Stomach (tissue), 9 donors: ENCODE measurements around the gene MBD6. TPM values are rescaled to one million over a fixed set of nuclear protein-coding genes. Genes with fewer than 3 reads are reported as not detected.
"Not testable (repeated sequence)": the region's sequence is repeated elsewhere in the genome, so short reads cannot be mapped to it uniquely, and the experiment has no call there.

Experiments used
- DNase-seq, 2 donors: peaks; one replicate each; pipeline versions ENCODE4 v3.0.0 to v3.0.0-alpha.2; 2013 to 2019
- H3K27ac ChIP-seq, 5 donors: fragments of 200-600 bp in 4 of 5; sonication (generic) in 4 of 5; one replicate each; pipeline ENCODE4 v1.5.1; 2013 to 2019; ENCODE audit warnings: mild to moderate bottlenecking in 1 of 5, moderate library complexity in 1 of 5
- H3K27me3 ChIP-seq, 3 donors: fragments of 200-600 bp; sonication (generic); one replicate each; pipeline ENCODE4 v1.5.1; 2017 to 2019; ENCODE audit warnings: mixed run types in 1 of 3
- H3K36me3 ChIP-seq, 4 donors: fragments of 200-600 bp; sonication (generic); 1 replicate in 3 of 4; 2 replicates in 1 of 4; pipeline ENCODE4 v1.5.1; 2016 to 2019
- H3K4me1 ChIP-seq, 4 donors: fragments of 200-600 bp; sonication (generic); one replicate each; pipeline ENCODE4 v1.5.1; 2016 to 2019
- H3K4me3 ChIP-seq, 4 donors: fragments of 200-600 bp; sonication (generic) in 3 of 4; one replicate each; pipeline ENCODE4 v1.5.1; 2016 to 2019; ENCODE audit warnings: mild to moderate bottlenecking in 1 of 4
- H3K9me3 ChIP-seq, 4 donors: fragments of 200-600 bp; sonication (generic); one replicate each; pipeline ENCODE4 v1.5.1; 2016 to 2019
- EP300 ChIP-seq: sonication (generic); formaldehyde crosslinking; IDR thresholded peaks from one replicate; pipeline ENCODE4 v1.6.1; 2017; ENCODE audit warnings: antibody characterized with exemption
- POLR2A ChIP-seq, 4 donors: fragments of 450-650 bp; IDR thresholded peaks; one replicate each; pipeline ENCODE4 v1.6.1; 2016; ENCODE audit warnings: antibody characterized with exemption in 4 of 4, control low read depth in 2 of 4, mild to moderate bottlenecking in 1 of 4, moderate library complexity in 1 of 4
- POLR2AphosphoS5 ChIP-seq, 3 donors: sonication (generic); formaldehyde crosslinking; IDR thresholded peaks; one replicate each; pipeline ENCODE4 v1.6.1; 2016; ENCODE audit warnings: antibody characterized with exemption in 3 of 3
- WGBS, 5 donors: extraction: QIAGEN DNeasy Blood & Tissue Kit in 3 of 5; methylation state at CpG; one replicate each; pipeline versions ENCODE4 v1.1.5 to v1.1.7; 2013 to 2018; 5-methylcytosine and 5-hydroxymethylcytosine counted together
- intact Hi-C: fragments of 100-400 bp; cut with DNase I; formaldehyde crosslinking; loops from one replicate; pipeline ENCODE4 v1.15.1; 2023; ENCODE audit warnings: low total_unique reads
- polyA plus RNA-seq, 3 donors: library from polyadenylated mRNA; stranded (reverse); fragments of 200-250 nt; gene quantifications; one replicate each; pipeline ENCODE4 v1.2.3, GENCODE V29; 2013
- total RNA-seq, 5 donors: library from RNA; depleted of rRNA; stranded (reverse); fragments of >200 nt; gene quantifications; one replicate each; pipeline versions ENCODE4 v1.1.0 to v1.2.3, GENCODE V29; 2014 to 2016
- TF ChIP-seq, protein P1 (sequence below), 7 experiments: fragments of 450-650 bp in 4 of 7; fragments of 200-600 bp in 3 of 7; sonication (generic) in 3 of 7; IDR thresholded peaks; one replicate each; pipeline ENCODE4 v1.5.1; 2016 to 2019; ENCODE audit warnings: antibody characterized with exemption in 7 of 7, control low read depth in 2 of 7, mild to moderate bottlenecking in 1 of 7
- donor health status: healthy with polysubstance abuse.
- donor health status: Bipolar disorder and iron deficiency.
- donor health status: healthy.

Gene MBD6
- total and polyA plus RNA-seq, 8 donors: 4.8 to 129 (median 29.8) TPM

- H3K27me3 ChIP-seq: no peaks in the 10 kb centered on the region
- peaks cover 36 to 72% (median 58%) of the 10 kb centered on the region in 4 donors for H3K4me1 ChIP-seq
- WGBS, 5 donors: 21 to 87% (median 61%) methylated on average over 1 of the region's 1 CpG
- H3K9me3 ChIP-seq: no peaks in the 10 kb centered on the region
- H3K36me3 ChIP-seq: peaks cover 56 to 61% (median 59%) of the 10 kb centered on the region in 4 donors
- peak overlapping the region in 4 of 5 donors; percentile 98 to 99 (median 99) for H3K27ac ChIP-seq
- intact Hi-C loops: no loop called here
- DNase-seq: no peak
- H3K4me3 ChIP-seq: peak overlapping the region in 2 of 4 donors; percentile 85 to 86
- peak in 1 of 3 donors; percentile 6 for TF ChIP-seq POLR2AphosphoS5 (IDR thresholded peaks at IDR 0.05)
- no peak for TF ChIP-seq EP300
Measured at GRCh38 chr12:57517187-57517586, 5.4 kb upstream of the MBD6 start.

- Histone ChIP-seq H3K4me1 (peaks cover 37 to 74% (median 59%) of the 10 kb centered on the region in 4 donors), H3K27ac (peak overlapping the region; percentile 14 to 99 (median 99)), H3K36me3 (peaks cover 51 to 56% (median 54%) of the 10 kb centered on the region in 4 donors), H3K4me3 (peak overlapping the region in 3 of 4 donors; percentile 72 to 86 (median 85))
- intact Hi-C loops, DNase-seq, H3K9me3 ChIP-seq, H3K27me3 ChIP-seq: not testable (repeated sequence)
- WGBS, 5 donors: 78 to 90% (median 85%) methylated on average over 10 of the region's 10 CpGs
Measured at GRCh38 chr12:57517718-57518117, 4.9 kb upstream of the MBD6 start.

DNA sequence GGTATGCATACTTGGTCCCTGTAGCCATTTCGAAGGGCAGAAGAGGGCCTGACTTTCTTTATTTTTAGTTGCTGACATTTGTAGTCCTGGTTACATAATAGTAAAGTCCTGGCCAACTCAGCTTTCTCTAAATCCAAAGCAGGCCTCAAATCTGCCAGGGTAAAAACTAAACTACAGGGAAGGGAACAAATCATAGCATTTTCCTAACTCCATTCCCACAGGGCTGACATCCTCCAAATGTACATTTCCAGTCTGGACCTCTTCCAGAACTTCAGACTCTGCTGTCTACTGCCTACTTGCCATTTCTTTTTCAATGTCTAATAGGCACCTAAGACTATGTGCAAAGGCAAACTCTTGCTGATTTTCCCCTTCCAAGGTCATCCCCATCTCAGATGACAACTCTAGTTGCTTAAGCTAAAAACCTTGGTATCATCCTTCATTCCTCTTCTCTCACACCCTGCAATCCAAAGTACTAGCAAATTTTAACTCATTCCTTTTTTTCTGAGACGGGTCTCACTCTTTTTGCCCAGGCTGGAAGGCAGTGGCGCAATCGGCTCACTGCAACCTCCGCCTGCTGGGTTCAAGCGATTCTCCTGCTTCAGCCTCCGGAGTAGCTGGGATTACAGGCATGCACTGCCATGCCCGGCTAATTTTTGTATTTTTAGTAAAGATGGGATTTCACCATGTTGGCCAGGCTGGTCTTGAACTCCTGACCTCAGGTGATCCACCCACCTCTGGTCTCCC, 4.3 kb upstream of the MBD6 start:
- no peak for TF ChIP-seq POLR2AphosphoS5 (IDR thresholded peaks at IDR 0.05)
- no peak for TF ChIP-seq POLR2A (IDR thresholded peaks at IDR 0.05)
- TF ChIP-seq, protein P1, sequence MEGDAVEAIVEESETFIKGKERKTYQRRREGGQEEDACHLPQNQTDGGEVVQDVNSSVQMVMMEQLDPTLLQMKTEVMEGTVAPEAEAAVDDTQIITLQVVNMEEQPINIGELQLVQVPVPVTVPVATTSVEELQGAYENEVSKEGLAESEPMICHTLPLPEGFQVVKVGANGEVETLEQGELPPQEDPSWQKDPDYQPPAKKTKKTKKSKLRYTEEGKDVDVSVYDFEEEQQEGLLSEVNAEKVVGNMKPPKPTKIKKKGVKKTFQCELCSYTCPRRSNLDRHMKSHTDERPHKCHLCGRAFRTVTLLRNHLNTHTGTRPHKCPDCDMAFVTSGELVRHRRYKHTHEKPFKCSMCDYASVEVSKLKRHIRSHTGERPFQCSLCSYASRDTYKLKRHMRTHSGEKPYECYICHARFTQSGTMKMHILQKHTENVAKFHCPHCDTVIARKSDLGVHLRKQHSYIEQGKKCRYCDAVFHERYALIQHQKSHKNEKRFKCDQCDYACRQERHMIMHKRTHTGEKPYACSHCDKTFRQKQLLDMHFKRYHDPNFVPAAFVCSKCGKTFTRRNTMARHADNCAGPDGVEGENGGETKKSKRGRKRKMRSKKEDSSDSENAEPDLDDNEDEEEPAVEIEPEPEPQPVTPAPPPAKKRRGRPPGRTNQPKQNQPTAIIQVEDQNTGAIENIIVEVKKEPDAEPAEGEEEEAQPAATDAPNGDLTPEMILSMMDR (IDR thresholded peaks at IDR 0.05): no peak
- no peak for TF ChIP-seq EP300
- intact Hi-C loops: no loop called here
- H3K27ac ChIP-seq: peak overlapping the region; percentile 22 to 99 (median 99)

GRCh38 chr12:57518920-57519795, 3.5 kb upstream of the MBD6 start:
- 20 to 27% (median 24%) methylated on average over 7 of the region's 7 CpGs for WGBS, 5 donors
- Histone ChIP-seq H3K9me3 (no peaks in the 10 kb centered on the region), H3K27me3 (no peaks in the 10 kb centered on the region), H3K4me1 (peaks cover 46 to 84% (median 69%) of the 10 kb centered on the region in 4 donors), H3K36me3 (peaks cover 38 to 42% (median 40%) of the 10 kb centered on the region in 4 donors), H3K27ac (peak overlapping the region; percentile 98 to 99 (median 99)), H3K4me3 (peak overlapping the region; percentile 72 to 86 (median 80))
- intact Hi-C loops: no loop called here
- peak; percentile 43 to 67 for DNase-seq
- TF ChIP-seq EP300: no peak
- TF ChIP-seq POLR2AphosphoS5 (IDR thresholded peaks at IDR 0.05): no peak
- no peak for TF ChIP-seq POLR2A (IDR thresholded peaks at IDR 0.05)
- TF ChIP-seq, protein P1 (IDR thresholded peaks at IDR 0.05): no peak

More for the DNA sequence above, 4.3 kb upstream of the MBD6 start:
- Histone ChIP-seq H3K27me3 (no peaks in the 10 kb centered on the region), H3K4me1 (peaks cover 38 to 76% (median 61%) of the 10 kb centered on the region in 4 donors), H3K36me3 (peaks cover 45 to 50% (median 47%) of the 10 kb centered on the region in 4 donors), H3K4me3 (peak overlapping the region; percentile 72 to 86 (median 80)), H3K9me3 (no peaks in the 10 kb centered on the region)
- DNase-seq: no peak
- 58 to 76% (median 73%) methylated on average over 8 of the region's 8 CpGs for WGBS, 5 donors

- no peak for TF ChIP-seq EP300
- TF ChIP-seq, protein P1 (IDR thresholded peaks at IDR 0.05): no peak
- TF ChIP-seq POLR2AphosphoS5 (IDR thresholded peaks at IDR 0.05): no peak
- TF ChIP-seq POLR2A (IDR thresholded peaks at IDR 0.05): no peak
- no peak for DNase-seq
- WGBS, 5 donors: 0 to 4% (median 1%) methylated on average over 7 to 8 of the region's 8 CpGs
- peak overlapping the region; percentile 98 to 99 (median 99) for H3K27ac ChIP-seq
- H3K36me3 ChIP-seq: peaks cover 36 to 42% (median 39%) of the 10 kb centered on the region in 4 donors
- H3K9me3 ChIP-seq: no peaks in the 10 kb centered on the region
- H3K4me3 ChIP-seq: peak overlapping the region; percentile 72 to 86 (median 80)
- H3K27me3 ChIP-seq: no peaks in the 10 kb centered on the region
- intact Hi-C loops: no loop called here
- H3K4me1 ChIP-seq: peaks cover 52 to 84% (median 74%) of the 10 kb centered on the region in 4 donors
Measured at GRCh38 chr12:57519796-57520052, 2.9 kb upstream of the MBD6 start.
